HG03342 (cell line): ENCODE data around the gene SLC44A2.
A peak's percentile ranks its signal among the peaks of the same experiment; 100 is the strongest.

Experiments used
- ATAC-seq: cut with Tn5 transposase; IDR thresholded peaks from one replicate; pipeline ENCODE4 v1.9.1; 2021; ENCODE audit warnings: mild to moderate bottlenecking, moderate library complexity; ENCODE audit not compliant: unreplicated experiment

SLC44A2 gene

GRCh38 chr19:10625003-10625761 is at the start of gene SLC44A2:
Gene SLC44A2 (plus strand): TSS chr19:10625553. CDS start chr19:10625634, 81 bp downstream.
- ATAC-seq: no peak

GRCh38 chr19:10577951-10578350 is 47.4 kb upstream of the SLC44A2 start:
- ATAC-seq: no peak

DNA sequence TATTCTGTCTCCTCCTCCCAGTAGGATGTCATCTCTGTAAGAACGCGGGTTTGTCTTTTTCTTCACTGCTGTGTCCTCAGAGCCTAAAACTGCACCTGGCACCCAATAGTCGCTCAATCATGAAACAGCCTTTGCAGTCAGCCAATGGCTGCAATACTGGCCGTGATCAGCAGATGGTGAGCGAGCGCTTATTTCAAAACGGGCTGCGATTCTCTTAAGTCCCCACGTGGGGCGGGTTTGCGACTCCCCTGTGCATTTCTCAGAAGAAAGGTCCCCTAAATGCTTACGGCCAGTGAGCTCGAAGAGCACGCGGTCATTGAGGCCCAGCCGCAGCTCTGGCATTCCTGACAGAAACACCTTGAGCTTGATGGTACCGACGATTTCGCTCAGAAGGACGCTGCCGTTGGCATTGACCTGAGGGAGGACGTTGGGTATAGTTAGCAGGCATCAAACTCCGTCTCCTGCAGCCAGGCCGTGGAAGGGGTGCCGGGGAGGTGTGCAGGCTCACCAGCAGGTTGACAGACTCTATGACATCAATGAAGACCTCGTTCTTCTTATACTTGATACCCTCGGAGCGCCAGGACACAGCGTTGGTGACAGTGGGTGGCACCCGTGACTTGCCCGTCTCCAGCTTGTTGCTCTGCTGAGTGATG is 44.2 kb upstream of the SLC44A2 start:
- ATAC-seq: no peak

DNA sequence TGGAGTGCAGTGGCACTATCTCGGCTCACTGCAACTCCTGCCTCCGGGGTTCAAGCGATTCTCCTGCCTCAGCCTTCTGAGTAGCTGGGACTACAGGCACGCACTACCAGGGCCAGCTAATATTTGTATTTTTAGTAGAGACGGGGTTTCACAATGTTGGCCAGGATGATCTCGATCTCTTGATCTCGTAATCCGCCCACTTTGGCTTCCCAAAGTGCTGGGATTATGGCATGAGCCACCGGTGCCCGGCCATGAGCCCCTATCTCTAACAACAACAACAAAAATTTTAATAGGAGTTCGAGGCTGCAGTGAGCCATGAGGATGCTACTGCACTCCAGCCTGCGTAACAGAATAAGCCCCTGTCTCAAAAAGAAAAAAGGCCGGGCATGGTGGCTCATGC is 43.3 kb upstream of the SLC44A2 start:
- ATAC-seq: no peak

GRCh38 chr19:10583036-10583776 is 42.1 kb upstream of the SLC44A2 start:
- no peak for ATAC-seq

GRCh38 chr19:10586396-10586795 is 39.0 kb upstream of the SLC44A2 start:
- no peak for ATAC-seq

GRCh38 chr19:10587022-10587838 is 38.1 kb upstream of the SLC44A2 start, which contains the start of gene AP1M2:
Gene AP1M2 (minus strand): TSS chr19:10587312. CDS start chr19:10587231, 81 bp downstream.
- ATAC-seq: no peak

GRCh38 chr19:10587839-10588150 is 37.6 kb upstream of the SLC44A2 start:
- ATAC-seq: no peak

DNA sequence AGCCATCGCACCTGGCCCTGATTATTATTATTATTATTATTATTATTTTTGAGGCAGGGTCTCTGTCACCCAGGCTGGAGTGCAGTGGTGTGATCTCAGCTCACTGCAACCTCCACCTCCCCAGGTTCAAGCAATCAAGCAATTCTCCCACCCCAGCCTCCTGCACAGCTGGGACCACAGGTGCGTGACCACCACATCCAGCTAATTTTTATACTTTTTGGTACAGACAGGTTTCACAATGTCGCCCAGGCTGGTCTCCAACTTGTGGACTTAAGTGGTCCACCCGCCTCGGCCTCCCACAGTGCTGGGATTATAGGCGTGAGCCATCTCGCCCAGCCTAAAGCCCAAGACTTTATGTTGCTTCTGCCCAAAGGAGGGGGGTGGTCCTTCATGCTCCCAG is 32.2 kb upstream of the SLC44A2 start:
- ATAC-seq: no peak

- ATAC-seq: peak; percentile 45
Measured at GRCh38 chr19:10593820-10594637, 31.3 kb upstream of the SLC44A2 start.

DNA sequence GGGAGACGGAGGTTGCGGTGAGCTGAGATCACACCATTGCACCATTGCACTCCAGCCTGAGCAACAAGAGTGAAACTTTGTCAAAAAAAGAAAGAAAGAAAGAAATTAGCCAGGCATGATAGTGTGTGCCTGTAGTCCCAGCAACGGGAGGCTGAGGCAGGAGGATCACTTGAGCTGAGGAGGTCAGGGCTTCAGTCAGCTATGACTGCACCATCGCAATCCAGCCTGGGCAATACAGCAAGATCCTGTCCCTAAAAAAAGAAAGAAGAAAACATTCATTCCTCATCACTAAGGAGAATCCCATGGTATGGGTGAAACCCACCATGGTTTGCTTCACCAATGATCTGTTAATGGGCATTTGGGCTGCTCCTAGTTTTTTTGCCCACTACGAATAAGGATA is 25.2 kb upstream of the SLC44A2 start:
- no peak for ATAC-seq

DNA sequence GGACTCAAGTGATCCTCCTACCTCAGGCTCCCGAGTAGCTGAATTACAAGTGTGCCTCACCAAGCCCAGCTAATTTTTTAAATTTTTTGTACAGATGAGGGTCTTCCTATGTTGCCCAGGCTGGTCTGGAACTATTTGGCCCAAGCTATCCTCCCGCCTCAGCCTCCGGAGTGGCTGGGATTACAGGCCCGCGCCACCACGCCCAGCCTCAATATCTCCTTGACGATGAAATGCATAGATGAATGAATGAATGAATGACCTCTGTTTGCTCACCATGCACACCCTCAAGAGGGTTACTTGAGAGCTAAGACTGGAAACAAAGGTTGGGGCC is 23.4 kb upstream of the SLC44A2 start:
- ATAC-seq: no peak

GRCh38 chr19:10602330-10603083 is 22.8 kb upstream of the SLC44A2 start:
- peak; percentile 52 for ATAC-seq

- ATAC-seq: no peak
Measured at GRCh38 chr19:10603084-10603872, 22.1 kb upstream of the SLC44A2 start.

GRCh38 chr19:10603873-10604459 is 21.4 kb upstream of the SLC44A2 start:
- no peak for ATAC-seq

GRCh38 chr19:10604460-10604980 is 20.8 kb upstream of the SLC44A2 start:
- no peak for ATAC-seq

- ATAC-seq: no peak
Measured at GRCh38 chr19:10611907-10612306, 13.4 kb upstream of the SLC44A2 start.

DNA sequence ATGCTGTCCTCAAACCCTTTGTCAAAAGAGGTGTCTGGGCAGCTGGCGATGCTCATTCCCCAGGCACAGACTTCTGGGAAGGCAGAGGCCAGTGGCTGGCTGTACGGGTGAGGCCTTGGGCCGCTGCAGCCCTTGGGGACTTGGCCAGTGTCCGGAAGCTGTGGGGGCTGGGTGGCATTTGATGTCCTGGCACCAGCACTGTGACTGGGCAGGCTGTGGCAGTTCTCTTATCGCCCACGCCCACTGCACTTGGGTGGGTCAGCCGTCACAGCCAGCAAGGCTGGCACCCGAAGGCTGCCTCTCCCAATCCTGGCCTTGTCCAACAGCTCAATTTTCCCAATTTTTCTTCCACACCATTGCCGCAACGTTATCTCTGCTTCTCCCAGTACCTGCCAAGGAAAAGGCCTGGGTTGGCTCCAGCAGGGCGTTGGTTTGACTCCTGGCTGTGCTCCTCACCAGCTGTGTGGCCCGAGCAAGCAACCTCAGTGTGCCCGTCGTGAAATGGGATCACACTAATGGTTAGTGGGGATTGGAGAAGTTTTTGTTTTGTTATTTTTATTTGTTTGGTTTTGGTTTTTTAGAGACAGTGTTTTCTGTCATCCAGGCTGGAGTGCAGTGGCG is 12.7 kb upstream of the SLC44A2 start:
- ATAC-seq: no peak
